PC-9 (cell line): ENCODE results near the gene PLRG1. TPM values are rescaled to one million over a fixed set of nuclear protein-coding genes. Genes with fewer than 3 reads are reported as not detected.

ENCODE experiments used
- BruUV-seq: library from RNA; stranded (reverse); fragments of 400-500 nt; replicated peaks from 2 replicates; lab custom pipeline; 2021; lab: Mats Ljungman, UMichigan
- CTCF ChIA-PET: fragments of 300-600 bp; sonication (Branson Sonifier 250); formaldehyde crosslinking; loops from one replicate; lab custom pipeline; 2022; ENCODE audit warnings: antibody characterized with exemption; lab: Charles Lee
- POLR2A ChIA-PET: fragments of 300-600 bp; sonication (Branson Sonifier 250); formaldehyde crosslinking; loops from one replicate; lab custom pipeline; 2022; ENCODE audit warnings: antibody characterized with exemption; ENCODE audit not compliant: unreplicated experiment; lab: Charles Lee
- DNase-seq, 2 experiments: peaks; one replicate each; pipeline versions ENCODE4 v3.0.0 to v3.0.0-alpha.2; 2015 to 2022; ENCODE audit warnings: mixed read lengths in 1 of 2
- H2AFZ ChIP-seq: fragments of 200-600 bp; sonication (generic); 2 replicates; pipeline ENCODE4 v1.8.1; 2017; ENCODE audit warnings: antibody characterized with exemption
- H3F3A ChIP-seq: fragments of 200-600 bp; sonication (generic); 2 replicates; pipeline ENCODE4 v1.8.1; 2017; ENCODE audit warnings: antibody characterized with exemption, mild to moderate bottlenecking, low read depth; ENCODE audit not compliant: insufficient read depth
- H3K27ac ChIP-seq: fragments of 200-600 bp; sonication (generic); 2 replicates; pipeline ENCODE4 v1.6.1; 2016; ENCODE audit warnings: mixed run types
- H3K27me3 ChIP-seq: fragments of 200-600 bp; sonication (generic); 2 replicates; pipeline ENCODE4 v1.6.1; 2016; ENCODE audit warnings: low read depth, mixed run types; ENCODE audit not compliant: insufficient read depth
- H3K36me3 ChIP-seq: fragments of 200-600 bp; sonication (generic); 2 replicates; pipeline ENCODE4 v1.6.1; 2016; ENCODE audit warnings: low read depth, mixed run types
- H3K4me1 ChIP-seq: fragments of 200-600 bp; sonication (generic); replicated peaks from 2 replicates; pipeline ENCODE4 v1.6.1; 2016; ENCODE audit warnings: mixed run types; ENCODE audit not compliant: insufficient read depth
- H3K4me2 ChIP-seq: fragments of 200-600 bp; sonication (generic); 2 replicates; pipeline ENCODE4 v1.6.1; 2017; ENCODE audit warnings: mixed run types
- H3K4me3 ChIP-seq: fragments of 200-600 bp; sonication (generic); 2 replicates; pipeline ENCODE4 v1.6.1; 2016; ENCODE audit warnings: mixed run types
- H3K79me2 ChIP-seq: fragments of 200-600 bp; sonication (generic); 2 replicates; pipeline ENCODE4 v1.6.1; 2017; ENCODE audit warnings: low read depth, mixed run types
- H3K9me2 ChIP-seq: fragments of 200-600 bp; sonication (generic); 2 replicates; pipeline ENCODE4 v1.8.1; 2017; ENCODE audit warnings: mild to moderate bottlenecking; ENCODE audit not compliant: insufficient read depth
- H3K9me3 ChIP-seq: fragments of 200-600 bp; sonication (generic); 2 replicates; pipeline ENCODE4 v1.8.1; 2016; ENCODE audit warnings: low read depth; ENCODE audit not compliant: insufficient read depth
- H4K20me1 ChIP-seq: fragments of 200-600 bp; sonication (generic); 2 replicates; pipeline ENCODE4 v1.8.1; 2017; ENCODE audit not compliant: insufficient read depth
- CTCF ChIP-seq: fragments of 200-600 bp; sonication (generic); conservative IDR thresholded peaks from 2 replicates; pipeline ENCODE4 v1.6.1; 2017; ENCODE audit warnings: mixed run types, antibody characterized with exemption, mild to moderate bottlenecking, moderate library complexity
- EZH2 ChIP-seq: fragments of 200-600 bp; sonication (generic); IDR thresholded peaks from 2 replicates; pipeline ENCODE4 v1.8.0; 2017; ENCODE audit warnings: antibody characterized with exemption, low read depth
- intact Hi-C: fragments of 100-400 bp; cut with micrococcal nuclease; formaldehyde crosslinking; loops from one replicate; pipeline ENCODE4 v1.10.0; 2022; ENCODE audit not compliant: unreplicated experiment
- total RNA-seq: library from RNA; stranded (reverse); gene quantifications from 2 replicates; pipeline ENCODE4 v1.2.3, GENCODE V29; 2021

PLRG1 gene
- total RNA-seq, 1 experiment from 2014 or later: 80.7 TPM

DNA sequence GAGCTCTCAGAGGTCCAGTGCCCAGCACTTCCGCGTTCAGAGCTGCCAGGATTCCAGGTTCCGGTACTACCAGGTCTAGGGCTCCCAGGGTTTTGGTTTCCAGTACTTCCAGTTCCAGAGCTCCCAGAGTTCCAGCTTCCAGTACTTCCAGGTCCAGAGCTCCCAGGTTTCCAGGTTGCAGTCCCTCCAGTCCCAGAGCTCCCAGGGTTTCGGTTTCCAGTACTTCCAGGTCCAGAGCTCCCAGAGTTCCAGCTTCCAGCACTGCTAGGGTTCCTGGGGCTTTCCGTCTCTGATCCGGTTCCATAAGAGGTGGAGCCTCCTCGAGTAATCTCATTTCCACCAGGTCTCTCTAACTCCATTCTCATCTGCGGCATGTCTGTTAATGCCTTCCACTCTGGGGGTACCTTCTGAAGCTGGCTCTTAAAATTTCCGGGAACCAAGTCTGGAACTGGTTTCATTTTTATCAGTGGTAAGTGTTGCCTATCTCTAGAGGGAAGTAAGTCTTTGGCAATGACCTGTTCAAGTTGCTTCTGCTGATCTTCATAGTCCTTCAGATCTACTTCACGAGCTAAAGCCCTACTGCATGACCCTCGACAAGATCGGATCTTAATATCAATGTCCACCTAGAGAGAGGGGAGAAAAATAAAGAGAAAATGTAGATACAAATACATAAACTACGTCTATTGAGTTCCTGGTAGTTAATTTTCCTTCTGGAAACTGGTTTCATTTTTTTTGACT, 36.3 kb upstream of the PLRG1 start:
- H4K20me1 ChIP-seq: no peaks in the 10 kb centered on the region
- TF ChIP-seq CTCF (no peak), EZH2 (no peak)
- no peaks in the 10 kb centered on the region for H3K27me3 ChIP-seq
- no peaks in the 10 kb centered on the region for H3K36me3 ChIP-seq
- H3K4me3 ChIP-seq: no peak overlapping the region
- H3K4me1 ChIP-seq: no peaks in the 10 kb centered on the region
- no peak overlapping the region for H3K4me2 ChIP-seq
- no peak for DNase-seq
- ChIA-PET CTCF (no interaction called here), POLR2A (no interaction called here)
- H3K9me3 ChIP-seq: no peaks in the 10 kb centered on the region
- no peaks in the 10 kb centered on the region for H3F3A ChIP-seq
- H3K9me2 ChIP-seq: no peaks in the 10 kb centered on the region
- no TSS peak for BruUV-seq
- H3K79me2 ChIP-seq: no peaks in the 10 kb centered on the region
- H3K27ac ChIP-seq: no peak overlapping the region
- intact Hi-C loops: no loop called here
- no peak overlapping the region for H2AFZ ChIP-seq

- Histone ChIP-seq H3K4me1 (no peaks in the 10 kb centered on the region), H3K79me2 (no peaks in the 10 kb centered on the region), H3F3A (no peaks in the 10 kb centered on the region), H3K9me3 (no peaks in the 10 kb centered on the region), H4K20me1 (no peaks in the 10 kb centered on the region), H3K27ac (no peak overlapping the region), H3K27me3 (no peaks in the 10 kb centered on the region), H3K4me2 (no peak overlapping the region), H2AFZ (no peak overlapping the region), H3K36me3 (no peaks in the 10 kb centered on the region), H3K4me3 (no peak overlapping the region), H3K9me2 (no peaks in the 10 kb centered on the region)
- TF ChIP-seq CTCF: no peak
- TF ChIP-seq EZH2: no peak
- ChIA-PET CTCF (no interaction called here), POLR2A (no interaction called here)
- BruUV-seq: no TSS peak
- intact Hi-C loops: no loop called here
- DNase-seq: no peak
Measured at GRCh38 chr4:154585369-154586018, 35.3 kb upstream of the PLRG1 start.

GRCh38 chr4:154584259-154584658, 34.1 kb upstream of the PLRG1 start:
- CTCF ChIA-PET: no interaction called here
- no peaks in the 10 kb centered on the region for H3K27me3 ChIP-seq
- no TSS peak for BruUV-seq

More at GRCh38 chr4:154584259-154584658, 34.1 kb upstream of the PLRG1 start:
- Histone ChIP-seq H3K79me2 (no peaks in the 10 kb centered on the region), H3K4me2 (no peak overlapping the region), H2AFZ (no peak overlapping the region), H3K4me1 (no peaks in the 10 kb centered on the region), H3K9me2 (no peaks in the 10 kb centered on the region), H4K20me1 (no peaks in the 10 kb centered on the region), H3K27ac (no peak overlapping the region), H3K36me3 (no peaks in the 10 kb centered on the region), H3K9me3 (no peaks in the 10 kb centered on the region), H3F3A (no peaks in the 10 kb centered on the region), H3K4me3 (no peak overlapping the region)
- TF ChIP-seq CTCF: no peak
- no peak for TF ChIP-seq EZH2
- DNase-seq: no peak
- intact Hi-C loops: no loop called here
- POLR2A ChIA-PET: no interaction called here
